ENCODE data around the gene OR1E1.

- TF ChIP-seq POLR2A (IDR thresholded peaks at IDR 0.05) (no peak), CTCF (IDR thresholded peaks at IDR 0.05) (no peak)
These were observed 17.4 kb upstream of the OR1E1 start for GRCh38 chr17:3415610-3416009.

All from right lobe of liver (tissue), 4 donors.